ENCODE measurements around the gene XRCC6.
"Not testable (repeated sequence)": the region's sequence is repeated elsewhere in the genome, so short reads cannot be mapped to it uniquely, and the experiment has no call there.

The XRCC6 gene

DNA sequence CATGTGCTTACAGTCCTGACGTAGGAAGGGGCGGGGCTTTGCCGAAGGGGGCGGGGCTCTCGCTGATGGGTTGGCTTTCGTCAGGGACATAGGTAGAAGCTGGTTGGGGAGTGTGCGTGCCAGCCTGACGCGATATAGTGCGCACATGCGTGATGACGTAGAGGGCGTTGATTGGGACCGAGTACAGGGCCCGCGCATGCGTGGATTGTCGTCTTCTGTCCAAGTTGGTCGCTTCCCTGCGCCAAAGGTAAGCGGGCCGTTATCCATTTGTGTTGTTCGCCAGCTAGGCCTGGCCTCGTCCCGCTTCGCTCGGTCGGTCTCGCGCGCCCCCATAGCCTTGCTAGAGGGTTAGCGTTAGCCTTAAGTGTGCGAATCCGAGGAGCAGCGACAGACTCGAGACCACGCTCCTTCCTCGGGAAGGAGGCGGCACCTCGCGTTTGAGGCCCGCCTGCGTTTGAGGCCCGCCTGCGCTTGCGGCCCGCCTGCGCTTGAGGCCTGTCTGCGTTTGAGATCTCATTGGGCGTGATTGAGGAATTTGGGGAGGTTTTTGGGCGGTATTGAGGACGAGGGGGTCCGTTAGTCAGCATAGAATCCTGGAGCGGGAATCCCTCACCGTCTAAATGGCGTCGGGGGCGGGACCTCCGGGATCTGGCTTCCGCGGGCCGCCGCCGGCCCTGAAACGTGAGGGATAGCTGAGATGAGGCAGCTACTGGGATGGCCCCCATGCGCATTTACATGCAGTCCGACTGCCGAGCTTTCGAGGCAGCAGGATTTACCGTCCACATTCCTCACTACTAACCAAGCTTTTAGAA, at the start of gene XRCC6:
Gene XRCC6 (plus strand): TSS at position 197 of the 812 bp plus-strand sequence. CDS start 710 bp downstream, outside the sequence.
- peak; percentile 100 for DNase-seq (ENCODE audit: low read depth)
- TF ChIP-seq, protein P1, sequence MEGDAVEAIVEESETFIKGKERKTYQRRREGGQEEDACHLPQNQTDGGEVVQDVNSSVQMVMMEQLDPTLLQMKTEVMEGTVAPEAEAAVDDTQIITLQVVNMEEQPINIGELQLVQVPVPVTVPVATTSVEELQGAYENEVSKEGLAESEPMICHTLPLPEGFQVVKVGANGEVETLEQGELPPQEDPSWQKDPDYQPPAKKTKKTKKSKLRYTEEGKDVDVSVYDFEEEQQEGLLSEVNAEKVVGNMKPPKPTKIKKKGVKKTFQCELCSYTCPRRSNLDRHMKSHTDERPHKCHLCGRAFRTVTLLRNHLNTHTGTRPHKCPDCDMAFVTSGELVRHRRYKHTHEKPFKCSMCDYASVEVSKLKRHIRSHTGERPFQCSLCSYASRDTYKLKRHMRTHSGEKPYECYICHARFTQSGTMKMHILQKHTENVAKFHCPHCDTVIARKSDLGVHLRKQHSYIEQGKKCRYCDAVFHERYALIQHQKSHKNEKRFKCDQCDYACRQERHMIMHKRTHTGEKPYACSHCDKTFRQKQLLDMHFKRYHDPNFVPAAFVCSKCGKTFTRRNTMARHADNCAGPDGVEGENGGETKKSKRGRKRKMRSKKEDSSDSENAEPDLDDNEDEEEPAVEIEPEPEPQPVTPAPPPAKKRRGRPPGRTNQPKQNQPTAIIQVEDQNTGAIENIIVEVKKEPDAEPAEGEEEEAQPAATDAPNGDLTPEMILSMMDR (IDR thresholded peaks at IDR 0.05; ENCODE audit: low read depth, low read length, missing control alignments): no peak
- peak within 1 kb of the TSS; percentile 99 for H3K4me3 ChIP-seq (ENCODE audit: low read depth, low read length)
- in situ Hi-C loops (cut with HindIII; ENCODE audit: low sequenced_read_pairs): no loop called here

DNA sequence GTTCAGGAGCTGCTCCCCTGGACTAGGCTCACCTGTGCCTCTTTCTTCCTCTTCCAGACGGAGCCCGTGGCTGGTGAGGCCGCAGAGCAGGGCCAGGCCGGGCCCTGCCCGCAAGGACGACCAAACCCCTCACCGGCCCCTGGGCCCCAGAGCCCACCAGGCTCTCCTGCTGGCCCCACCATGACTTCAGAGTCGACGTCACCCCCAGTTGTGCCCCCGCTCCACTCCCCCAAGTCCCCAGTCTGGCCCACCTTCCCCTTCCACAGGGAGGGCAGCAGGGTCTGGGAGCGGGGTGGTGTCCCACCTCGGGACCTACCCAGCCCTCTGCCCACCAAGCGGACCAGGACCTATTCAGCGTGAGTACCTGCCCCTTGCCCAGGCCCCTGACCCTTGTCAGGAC, 49.3 kb upstream of the XRCC6 start:
- in situ Hi-C loops (cut with HindIII; ENCODE audit: low sequenced_read_pairs): no loop called here
- no peak overlapping the region for H3K4me3 ChIP-seq (ENCODE audit: low read depth, low read length)
- DNase-seq (ENCODE audit: low read depth): no peak
- TF ChIP-seq, protein P1 (IDR thresholded peaks at IDR 0.05; ENCODE audit: low read depth, low read length, missing control alignments): no peak

DNA sequence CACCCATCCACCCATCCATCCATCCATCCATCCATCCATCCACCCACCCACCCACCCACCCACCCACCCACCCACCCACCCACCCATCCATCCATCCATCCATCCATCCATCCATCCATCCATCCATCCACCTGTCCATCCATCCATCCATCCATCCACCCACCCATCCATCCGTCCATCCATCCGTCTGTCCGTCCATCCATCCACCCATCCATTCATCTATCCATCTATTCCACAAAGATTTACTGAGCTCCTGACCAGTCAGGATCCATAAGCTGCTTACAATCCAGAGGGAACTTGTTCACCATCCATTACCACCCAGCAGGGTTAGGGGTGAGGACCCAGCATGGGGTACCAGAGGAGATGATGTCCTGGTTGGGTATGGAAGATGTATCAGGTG, 48.8 kb upstream of the XRCC6 start:
- in situ Hi-C loops (cut with HindIII; ENCODE audit: low sequenced_read_pairs); H3K4me3 ChIP-seq (ENCODE audit: low read depth, low read length); DNase-seq (ENCODE audit: low read depth): not testable (repeated sequence)

DNA sequence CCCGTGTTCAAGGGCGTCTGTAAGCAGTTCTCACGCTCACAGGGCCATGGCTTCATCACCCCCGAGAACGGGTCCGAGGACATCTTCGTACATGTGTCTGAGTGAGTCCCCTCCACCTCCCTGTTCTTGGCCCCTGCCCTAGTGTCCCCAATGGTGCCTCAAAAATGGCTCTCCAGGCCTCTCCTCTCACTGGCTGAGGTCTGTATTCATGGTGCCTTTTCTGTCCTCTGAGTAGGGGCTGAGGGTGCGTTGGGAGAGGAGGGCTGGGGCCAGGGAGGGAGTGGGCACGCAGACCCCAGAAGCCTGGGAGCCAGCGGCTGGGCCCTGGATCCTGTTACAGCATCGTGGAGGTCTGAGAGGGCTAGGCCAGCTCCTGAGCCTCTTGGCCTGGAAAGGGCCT, 47.4 kb upstream of the XRCC6 start:
- no peak for DNase-seq (ENCODE audit: low read depth)
- H3K4me3 ChIP-seq (ENCODE audit: low read depth, low read length): no peak overlapping the region
- in situ Hi-C loops (cut with HindIII; ENCODE audit: low sequenced_read_pairs): no loop called here
- TF ChIP-seq, protein P1 (IDR thresholded peaks at IDR 0.05; ENCODE audit: low read depth, low read length, missing control alignments): no peak

DNA sequence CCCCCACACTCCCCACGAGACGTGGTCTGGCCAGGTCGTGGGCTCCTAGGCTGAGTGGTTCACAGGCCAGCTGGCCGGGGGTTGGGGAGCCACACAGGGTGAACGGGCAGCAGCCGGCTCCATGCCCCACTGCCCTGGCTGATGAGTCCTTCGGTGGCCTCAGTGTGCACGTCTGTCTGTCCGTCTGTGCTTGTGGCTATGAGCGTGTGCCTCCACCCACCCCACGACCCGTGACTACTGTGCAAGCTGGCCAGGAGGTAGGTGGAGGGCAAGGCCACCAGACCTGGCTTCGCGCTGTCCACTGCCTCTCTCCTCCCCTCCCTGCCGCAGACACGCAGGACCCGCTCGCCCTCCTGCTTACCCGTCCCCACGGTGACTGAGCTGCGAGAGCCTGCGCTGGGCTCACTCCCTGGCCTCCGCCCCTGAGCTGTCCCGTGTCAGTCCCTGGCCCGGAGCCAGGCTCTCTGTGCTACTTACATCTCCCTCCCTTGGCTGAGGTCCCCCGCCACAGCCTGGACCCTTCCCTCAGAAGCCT, 46.2 kb upstream of the XRCC6 start:
- in situ Hi-C loops (cut with HindIII; ENCODE audit: low sequenced_read_pairs): no loop called here
- DNase-seq (ENCODE audit: low read depth): no peak
- TF ChIP-seq, protein P1 (IDR thresholded peaks at IDR 0.05; ENCODE audit: low read depth, low read length, missing control alignments): no peak
- no peak overlapping the region for H3K4me3 ChIP-seq (ENCODE audit: low read depth, low read length)

DNA sequence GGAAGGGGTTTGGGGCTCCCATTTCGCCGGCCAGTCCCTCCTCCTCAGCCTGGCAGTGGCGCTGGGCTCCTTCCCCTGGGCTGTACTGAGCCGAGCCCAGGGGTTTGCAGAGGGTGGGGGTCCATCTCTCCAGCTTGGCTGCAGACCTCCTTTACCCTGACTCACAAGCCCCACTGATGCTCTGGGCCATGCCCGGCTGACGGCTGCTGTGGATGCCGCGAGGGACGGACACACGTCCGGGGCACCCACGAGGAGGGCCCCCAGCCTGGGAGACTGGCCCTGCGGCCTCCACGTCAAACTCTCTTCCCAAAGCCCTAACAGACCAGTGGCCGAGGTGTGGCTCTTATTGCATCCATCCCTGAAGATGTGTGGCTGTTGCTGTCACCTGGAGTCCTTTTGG, 45.6 kb upstream of the XRCC6 start:
- H3K4me3 ChIP-seq (ENCODE audit: low read depth, low read length): no peak overlapping the region
- TF ChIP-seq, protein P1 (IDR thresholded peaks at IDR 0.05; ENCODE audit: low read depth, low read length, missing control alignments): no peak

DNA sequence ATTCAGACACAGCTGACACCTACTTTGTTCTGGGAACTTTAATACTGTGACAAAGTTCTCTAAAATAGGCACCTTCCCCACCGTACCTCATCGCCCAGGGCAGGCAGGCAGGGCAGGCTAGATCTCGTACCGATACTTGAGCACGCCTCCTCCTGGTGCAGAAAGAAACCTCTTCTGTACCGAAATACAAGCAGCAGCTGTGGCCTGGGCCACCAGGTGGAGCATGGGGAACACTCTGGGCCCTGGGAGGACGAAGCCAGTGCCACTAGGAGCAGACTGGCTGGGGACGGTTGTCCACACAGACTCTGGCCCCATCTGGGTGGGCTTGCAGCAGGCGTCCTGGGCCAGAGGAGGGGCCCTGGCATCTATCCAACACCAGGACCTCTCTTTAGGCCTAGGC, 44.2 kb upstream of the XRCC6 start:
- in situ Hi-C loops (cut with HindIII; ENCODE audit: low sequenced_read_pairs): no loop called here
- DNase-seq (ENCODE audit: low read depth): no peak
- TF ChIP-seq, protein P1 (IDR thresholded peaks at IDR 0.05; ENCODE audit: low read depth, low read length, missing control alignments): peak; percentile 81
- no peak overlapping the region for H3K4me3 ChIP-seq (ENCODE audit: low read depth, low read length)

More for the DNA sequence above, 45.6 kb upstream of the XRCC6 start:
- in situ Hi-C loops (cut with HindIII; ENCODE audit: low sequenced_read_pairs): no loop called here
- no peak for DNase-seq (ENCODE audit: low read depth)
